Breast epithelium (tissue), 3 donors: Measurements from ENCODE around the gene MBOAT1.

Experiments
- POLR2A ChIP-seq: fragments of 450-650 bp; IDR thresholded peaks from one replicate; pipeline ENCODE4 v1.6.1; 2016; ENCODE audit warnings: antibody characterized with exemption, mild to moderate bottlenecking, moderate library complexity
- POLR2AphosphoS5 ChIP-seq, 3 donors: sonication (generic); formaldehyde crosslinking; IDR thresholded peaks; one replicate each; pipeline ENCODE4 v1.6.1; 2017; ENCODE audit warnings: antibody characterized with exemption in 3 of 3
- TF ChIP-seq, protein P1 (sequence below), 3 donors: fragments of 450-650 bp; IDR thresholded peaks; one replicate each; pipeline ENCODE4 v1.5.1; 2016 to 2017; ENCODE audit warnings: antibody characterized with exemption in 3 of 3, mild to moderate bottlenecking in 3 of 3, moderate library complexity in 3 of 3

DNA sequence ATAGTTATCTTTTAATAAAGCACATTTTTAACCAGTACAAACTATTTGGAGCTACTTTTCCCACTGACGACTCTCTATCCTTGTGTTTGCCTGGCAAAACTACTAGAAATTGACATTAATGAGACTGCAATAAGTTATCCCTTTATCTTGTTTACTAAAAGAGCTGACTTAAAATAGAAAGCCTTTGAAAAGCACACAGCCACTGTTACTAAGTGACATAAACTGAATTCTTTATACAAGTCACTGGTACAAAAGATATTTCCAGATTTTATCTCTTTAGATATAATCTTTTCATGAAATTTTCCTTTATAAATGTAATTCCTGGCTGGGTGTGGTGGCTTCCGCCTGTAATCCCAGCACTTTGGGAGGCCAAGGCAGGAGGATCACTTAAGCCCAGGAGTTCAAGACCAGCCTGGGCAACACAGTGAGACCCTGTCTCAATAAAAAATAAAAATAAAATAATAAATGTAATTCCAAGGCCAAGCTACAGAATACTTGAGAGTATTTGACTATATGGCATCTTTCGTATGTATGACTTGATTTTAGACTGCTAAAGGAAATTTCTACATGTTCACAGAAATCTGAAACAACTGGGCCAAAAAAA is 9.5 kb downstream of the MBOAT1 start:
- TF ChIP-seq, protein P1, sequence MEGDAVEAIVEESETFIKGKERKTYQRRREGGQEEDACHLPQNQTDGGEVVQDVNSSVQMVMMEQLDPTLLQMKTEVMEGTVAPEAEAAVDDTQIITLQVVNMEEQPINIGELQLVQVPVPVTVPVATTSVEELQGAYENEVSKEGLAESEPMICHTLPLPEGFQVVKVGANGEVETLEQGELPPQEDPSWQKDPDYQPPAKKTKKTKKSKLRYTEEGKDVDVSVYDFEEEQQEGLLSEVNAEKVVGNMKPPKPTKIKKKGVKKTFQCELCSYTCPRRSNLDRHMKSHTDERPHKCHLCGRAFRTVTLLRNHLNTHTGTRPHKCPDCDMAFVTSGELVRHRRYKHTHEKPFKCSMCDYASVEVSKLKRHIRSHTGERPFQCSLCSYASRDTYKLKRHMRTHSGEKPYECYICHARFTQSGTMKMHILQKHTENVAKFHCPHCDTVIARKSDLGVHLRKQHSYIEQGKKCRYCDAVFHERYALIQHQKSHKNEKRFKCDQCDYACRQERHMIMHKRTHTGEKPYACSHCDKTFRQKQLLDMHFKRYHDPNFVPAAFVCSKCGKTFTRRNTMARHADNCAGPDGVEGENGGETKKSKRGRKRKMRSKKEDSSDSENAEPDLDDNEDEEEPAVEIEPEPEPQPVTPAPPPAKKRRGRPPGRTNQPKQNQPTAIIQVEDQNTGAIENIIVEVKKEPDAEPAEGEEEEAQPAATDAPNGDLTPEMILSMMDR (IDR thresholded peaks at IDR 0.05) = no peak
- TF ChIP-seq POLR2AphosphoS5 (IDR thresholded peaks at IDR 0.05) = no peak
- no peak for TF ChIP-seq POLR2A
